Measurements from ENCODE around the gene UVRAG.

DNA sequence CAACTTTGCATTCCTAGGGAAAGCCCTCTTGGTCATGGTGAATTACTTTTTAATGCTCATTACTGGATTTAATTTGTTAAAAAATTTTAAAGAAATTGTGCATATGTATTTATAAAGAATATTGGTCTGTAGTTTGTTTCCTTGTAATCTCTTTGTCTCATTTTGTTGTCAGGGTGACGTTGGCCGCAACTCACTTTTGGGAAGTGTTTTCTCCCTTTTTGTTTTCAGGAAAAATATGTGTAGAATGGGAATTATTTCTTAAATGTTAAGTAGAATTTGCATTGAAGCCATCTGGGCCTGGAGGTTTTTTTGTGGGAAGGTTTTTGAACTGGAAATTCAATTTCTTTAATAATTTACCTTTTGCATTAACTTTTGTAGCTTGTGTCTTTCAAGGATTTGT lies 149.1 kb downstream of the UVRAG start:
- TF ChIP-seq, protein P1, sequence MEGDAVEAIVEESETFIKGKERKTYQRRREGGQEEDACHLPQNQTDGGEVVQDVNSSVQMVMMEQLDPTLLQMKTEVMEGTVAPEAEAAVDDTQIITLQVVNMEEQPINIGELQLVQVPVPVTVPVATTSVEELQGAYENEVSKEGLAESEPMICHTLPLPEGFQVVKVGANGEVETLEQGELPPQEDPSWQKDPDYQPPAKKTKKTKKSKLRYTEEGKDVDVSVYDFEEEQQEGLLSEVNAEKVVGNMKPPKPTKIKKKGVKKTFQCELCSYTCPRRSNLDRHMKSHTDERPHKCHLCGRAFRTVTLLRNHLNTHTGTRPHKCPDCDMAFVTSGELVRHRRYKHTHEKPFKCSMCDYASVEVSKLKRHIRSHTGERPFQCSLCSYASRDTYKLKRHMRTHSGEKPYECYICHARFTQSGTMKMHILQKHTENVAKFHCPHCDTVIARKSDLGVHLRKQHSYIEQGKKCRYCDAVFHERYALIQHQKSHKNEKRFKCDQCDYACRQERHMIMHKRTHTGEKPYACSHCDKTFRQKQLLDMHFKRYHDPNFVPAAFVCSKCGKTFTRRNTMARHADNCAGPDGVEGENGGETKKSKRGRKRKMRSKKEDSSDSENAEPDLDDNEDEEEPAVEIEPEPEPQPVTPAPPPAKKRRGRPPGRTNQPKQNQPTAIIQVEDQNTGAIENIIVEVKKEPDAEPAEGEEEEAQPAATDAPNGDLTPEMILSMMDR (IDR thresholded peaks at IDR 0.05; ENCODE audit: low read depth, low read length, missing input control): no peak
- TF ChIP-seq REST (IDR thresholded peaks at IDR 0.05): no peak
- no peak for TF ChIP-seq TAF1 (conservative IDR thresholded peaks at IDR 0.05)
- no peak for TF ChIP-seq RAD21 (IDR thresholded peaks at IDR 0.05)
- TF ChIP-seq JUND (IDR thresholded peaks at IDR 0.05): no peak
